Measurements from ENCODE around the gene LCN12.

DNA sequence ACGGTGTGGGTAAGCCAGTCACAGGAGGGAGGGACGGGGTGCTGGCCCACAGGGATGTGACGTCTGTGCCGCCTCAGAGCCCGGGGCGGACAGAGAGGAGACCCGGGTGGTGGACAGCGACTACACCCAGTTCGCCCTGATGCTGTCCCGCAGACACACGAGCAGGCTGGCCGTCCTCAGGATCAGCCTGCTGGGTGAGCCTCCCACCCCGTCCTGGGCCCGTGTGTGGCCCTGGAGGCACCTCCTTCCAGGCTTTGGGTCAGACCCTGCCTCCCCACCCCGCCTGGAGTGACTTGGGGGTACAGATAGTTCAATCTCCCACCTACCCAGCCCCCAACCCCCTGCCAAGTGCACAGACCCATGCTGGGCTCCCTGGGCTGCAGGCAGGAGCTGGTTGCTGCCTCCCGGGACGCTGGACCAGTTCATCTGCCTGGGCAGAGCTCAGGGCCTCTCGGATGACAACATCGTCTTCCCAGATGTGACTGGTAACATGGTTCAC is 1.7 kb downstream of the LCN12 start:
- TF ChIP-seq, protein P1, sequence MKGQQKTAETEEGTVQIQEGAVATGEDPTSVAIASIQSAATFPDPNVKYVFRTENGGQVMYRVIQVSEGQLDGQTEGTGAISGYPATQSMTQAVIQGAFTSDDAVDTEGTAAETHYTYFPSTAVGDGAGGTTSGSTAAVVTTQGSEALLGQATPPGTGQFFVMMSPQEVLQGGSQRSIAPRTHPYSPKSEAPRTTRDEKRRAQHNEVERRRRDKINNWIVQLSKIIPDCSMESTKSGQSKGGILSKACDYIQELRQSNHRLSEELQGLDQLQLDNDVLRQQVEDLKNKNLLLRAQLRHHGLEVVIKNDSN (IDR thresholded peaks at IDR 0.05): no peak
- TF ChIP-seq, protein P2, sequence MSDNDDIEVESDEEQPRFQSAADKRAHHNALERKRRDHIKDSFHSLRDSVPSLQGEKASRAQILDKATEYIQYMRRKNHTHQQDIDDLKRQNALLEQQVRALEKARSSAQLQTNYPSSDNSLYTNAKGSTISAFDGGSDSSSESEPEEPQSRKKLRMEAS (IDR thresholded peaks at IDR 0.05): no peak
- TF ChIP-seq TCF12 (IDR thresholded peaks at IDR 0.05; ENCODE audit: low read depth) (no peak), TAF1 (IDR thresholded peaks at IDR 0.05; ENCODE audit: low read depth) (no peak), CEBPB (IDR thresholded peaks at IDR 0.05) (no peak), EGR1 (IDR thresholded peaks at IDR 0.05) (no peak), CREB1 (IDR thresholded peaks at IDR 0.05; ENCODE audit: low read depth) (no peak), EP300 (IDR thresholded peaks at IDR 0.05; ENCODE audit: borderline replicate concordance) (no peak), FOXM1 (IDR thresholded peaks at IDR 0.05; ENCODE audit: borderline replicate concordance, low read depth) (no peak)

All from Ishikawa (cell line).